Measurements from ENCODE around the gene TARBP1. TPM values are rescaled to one million over a fixed set of nuclear protein-coding genes. Genes with fewer than 3 reads are reported as not detected.
A peak's percentile ranks its signal among the peaks of the same experiment; 100 is the strongest.
"Not testable (repeated sequence)": the region's sequence is repeated elsewhere in the genome, so short reads cannot be mapped to it uniquely, and the experiment has no call there.

The TARBP1 gene
- total RNA-seq, 4 donors from 2014 or later: 24.9 to 48.9 (median 34.4) TPM

DNA sequence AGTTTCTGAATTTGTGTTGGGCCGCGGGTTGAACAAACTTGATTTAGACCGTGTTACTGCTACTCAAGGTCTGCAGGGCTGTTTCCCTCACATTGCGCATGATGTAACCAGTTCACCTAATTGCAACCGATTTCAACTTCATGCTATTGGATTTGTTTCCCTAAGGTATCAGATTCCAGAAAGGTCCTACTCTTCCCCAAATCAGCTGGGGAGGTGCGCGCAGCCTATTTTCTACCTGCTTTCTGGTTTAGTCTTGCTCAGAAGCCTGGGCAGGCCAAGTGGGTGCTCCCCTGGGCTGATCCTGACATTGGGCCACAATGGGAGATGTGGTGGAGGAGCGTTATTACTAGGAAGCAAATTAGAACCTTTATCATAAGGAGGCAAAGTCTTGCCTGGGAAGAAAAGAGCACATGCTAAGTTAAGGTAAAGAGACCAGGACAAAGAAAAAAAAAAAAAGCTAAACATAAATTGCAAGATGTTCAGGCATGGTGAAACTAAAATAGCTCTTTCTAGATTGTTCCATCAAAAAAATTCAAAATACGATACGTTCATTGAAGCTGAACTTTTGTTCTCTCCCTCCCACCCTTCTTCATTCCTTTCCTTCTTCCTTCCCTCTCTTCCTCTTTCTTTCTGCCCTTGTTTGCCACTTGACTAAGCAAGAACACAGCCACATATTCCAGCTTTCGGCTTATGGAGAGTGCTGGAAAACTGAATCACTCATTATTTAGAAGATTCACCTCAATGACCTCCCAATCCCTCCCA is 28.8 kb upstream of the TARBP1 start:
- no peaks in the 10 kb centered on the region for H3K36me3 ChIP-seq
- H3K27ac ChIP-seq: no peak overlapping the region
- H3K27me3 ChIP-seq: no peaks in the 10 kb centered on the region
- TF ChIP-seq, protein P1, sequence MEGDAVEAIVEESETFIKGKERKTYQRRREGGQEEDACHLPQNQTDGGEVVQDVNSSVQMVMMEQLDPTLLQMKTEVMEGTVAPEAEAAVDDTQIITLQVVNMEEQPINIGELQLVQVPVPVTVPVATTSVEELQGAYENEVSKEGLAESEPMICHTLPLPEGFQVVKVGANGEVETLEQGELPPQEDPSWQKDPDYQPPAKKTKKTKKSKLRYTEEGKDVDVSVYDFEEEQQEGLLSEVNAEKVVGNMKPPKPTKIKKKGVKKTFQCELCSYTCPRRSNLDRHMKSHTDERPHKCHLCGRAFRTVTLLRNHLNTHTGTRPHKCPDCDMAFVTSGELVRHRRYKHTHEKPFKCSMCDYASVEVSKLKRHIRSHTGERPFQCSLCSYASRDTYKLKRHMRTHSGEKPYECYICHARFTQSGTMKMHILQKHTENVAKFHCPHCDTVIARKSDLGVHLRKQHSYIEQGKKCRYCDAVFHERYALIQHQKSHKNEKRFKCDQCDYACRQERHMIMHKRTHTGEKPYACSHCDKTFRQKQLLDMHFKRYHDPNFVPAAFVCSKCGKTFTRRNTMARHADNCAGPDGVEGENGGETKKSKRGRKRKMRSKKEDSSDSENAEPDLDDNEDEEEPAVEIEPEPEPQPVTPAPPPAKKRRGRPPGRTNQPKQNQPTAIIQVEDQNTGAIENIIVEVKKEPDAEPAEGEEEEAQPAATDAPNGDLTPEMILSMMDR (IDR thresholded peaks at IDR 0.05): no peak
- TF ChIP-seq EP300 (IDR thresholded peaks at IDR 0.05) (no peak), POLR2A (IDR thresholded peaks at IDR 0.05) (no peak)
- DNase-seq (ENCODE audit: low spot score in 2 of 2): no peak
- H3K4me1 ChIP-seq: peaks cover 0 to 10% (median 0%) of the 10 kb centered on the region in 4 donors
- no peaks in the 10 kb centered on the region for H3K9me3 ChIP-seq
- WGBS, 2 donors: 85% methylated on average over 11 of the region's 11 CpGs
- H3K4me3 ChIP-seq: no peak overlapping the region

DNA sequence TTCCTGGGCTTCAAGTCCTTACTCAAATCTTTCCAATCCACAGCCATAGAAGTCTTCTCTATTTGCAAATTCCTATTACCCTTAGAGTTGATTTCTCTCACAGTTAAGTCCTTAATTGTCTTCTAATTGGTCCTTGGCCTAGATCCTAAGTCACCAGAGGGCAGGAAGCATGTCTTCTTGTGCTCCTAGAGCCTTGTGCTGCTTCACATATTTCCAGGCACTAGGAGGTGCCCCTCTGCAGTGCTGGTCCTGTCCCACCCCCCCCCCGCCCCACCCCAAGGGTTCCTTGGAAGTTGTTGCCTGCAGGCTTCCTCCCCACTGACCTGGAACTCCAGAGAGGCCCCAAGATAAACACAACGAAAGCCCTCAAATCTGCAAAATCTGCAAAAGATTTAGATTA is 28.1 kb upstream of the TARBP1 start:
- Histone ChIP-seq H3K27me3 (no peaks in the 10 kb centered on the region), H3K9me3 (no peaks in the 10 kb centered on the region), H3K4me1 (peaks cover 0 to 10% (median 0%) of the 10 kb centered on the region in 4 donors), H3K4me3 (no peak overlapping the region), H3K36me3 (no peaks in the 10 kb centered on the region), H3K27ac (no peak overlapping the region)
- no peak for TF ChIP-seq EP300 (IDR thresholded peaks at IDR 0.05)
- TF ChIP-seq, protein P1 (IDR thresholded peaks at IDR 0.05): no peak
- no peak for TF ChIP-seq POLR2A (IDR thresholded peaks at IDR 0.05)
- 78 to 90% methylated on average over 2 of the region's 2 CpGs for WGBS, 2 donors
- no peak for DNase-seq (ENCODE audit: low spot score in 2 of 2)

DNA sequence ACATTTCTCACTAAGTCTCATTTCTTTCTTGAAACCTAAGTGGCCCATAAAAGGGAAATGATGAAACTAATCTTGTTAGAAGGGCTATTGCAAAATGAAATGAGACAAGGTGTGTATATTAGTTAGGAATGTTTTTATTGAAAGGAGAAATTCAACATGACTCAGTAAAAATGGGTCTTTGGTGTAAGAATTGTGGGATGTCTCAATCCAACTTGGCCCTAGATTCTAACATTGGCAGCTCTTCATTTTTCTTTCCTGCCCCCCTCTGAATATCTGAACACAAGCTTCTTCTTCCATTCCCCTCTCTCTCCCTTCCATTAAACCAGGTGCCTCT is 26.8 kb upstream of the TARBP1 start:
- Histone ChIP-seq H3K27ac (peak overlapping the region in 1 of 4 donors; percentile 5), H3K36me3 (no peaks in the 10 kb centered on the region), H3K4me3 (no peak overlapping the region), H3K4me1 (peaks cover 0 to 13% (median 2%) of the 10 kb centered on the region in 4 donors), H3K9me3 (no peaks in the 10 kb centered on the region), H3K27me3 (no peaks in the 10 kb centered on the region)
- DNase-seq (ENCODE audit: low spot score in 2 of 2): no peak
- TF ChIP-seq POLR2A (IDR thresholded peaks at IDR 0.05) (no peak), EP300 (IDR thresholded peaks at IDR 0.05) (peak in 1 of 2 donors; percentile 28)
- TF ChIP-seq, protein P1 (IDR thresholded peaks at IDR 0.05): no peak

DNA sequence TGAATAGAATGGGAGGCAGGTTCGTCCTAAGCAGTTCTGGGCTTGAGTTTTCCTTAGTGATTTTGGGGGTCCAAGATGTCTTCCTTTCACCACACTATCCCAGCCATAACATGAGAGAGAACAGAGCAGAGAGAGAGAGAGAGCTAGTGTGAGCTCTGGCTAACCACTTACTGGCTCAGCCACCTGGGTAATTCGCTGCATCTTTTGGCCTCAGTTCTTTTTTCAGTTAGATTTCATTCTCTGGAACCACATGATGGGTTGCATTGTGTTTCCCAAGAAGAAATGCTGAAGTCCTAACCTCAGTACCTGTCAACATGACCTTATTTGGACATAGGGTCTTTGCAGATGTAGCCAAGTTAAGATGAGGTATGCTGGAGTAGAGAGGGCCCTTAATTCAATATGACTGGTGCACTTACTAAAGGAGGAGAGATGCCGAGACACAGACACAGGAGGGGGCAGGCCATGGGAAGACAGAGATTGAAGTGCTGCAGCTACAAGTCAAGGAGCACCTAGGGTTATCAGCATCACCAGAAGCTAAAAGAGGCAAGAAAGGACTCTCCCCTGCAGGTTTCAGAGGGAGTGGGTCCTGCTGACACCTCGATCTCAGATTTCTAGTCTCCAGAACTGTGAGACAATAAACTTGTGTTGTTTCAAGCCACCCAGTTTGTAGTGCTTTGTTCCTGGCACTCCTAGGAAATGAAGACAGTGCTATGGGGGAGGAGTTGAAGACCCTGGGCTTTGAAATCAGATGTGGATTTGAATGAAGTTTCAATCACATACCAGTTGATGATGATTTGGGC is 26.2 kb upstream of the TARBP1 start:
- Histone ChIP-seq H3K27ac (peak overlapping the region in 1 of 4 donors; percentile 5), H3K36me3 (no peaks in the 10 kb centered on the region), H3K27me3 (no peaks in the 10 kb centered on the region), H3K4me1 (peaks cover 0 to 19% (median 7%) of the 10 kb centered on the region in 4 donors), H3K4me3 (no peak overlapping the region), H3K9me3 (no peaks in the 10 kb centered on the region)
- no peak for DNase-seq (ENCODE audit: low spot score in 2 of 2)
- WGBS, 2 donors: 89 to 91% methylated on average over 4 of the region's 4 CpGs
- TF ChIP-seq, protein P1 (IDR thresholded peaks at IDR 0.05): no peak
- no peak for TF ChIP-seq EP300 (IDR thresholded peaks at IDR 0.05)
- no peak for TF ChIP-seq POLR2A (IDR thresholded peaks at IDR 0.05)

DNA sequence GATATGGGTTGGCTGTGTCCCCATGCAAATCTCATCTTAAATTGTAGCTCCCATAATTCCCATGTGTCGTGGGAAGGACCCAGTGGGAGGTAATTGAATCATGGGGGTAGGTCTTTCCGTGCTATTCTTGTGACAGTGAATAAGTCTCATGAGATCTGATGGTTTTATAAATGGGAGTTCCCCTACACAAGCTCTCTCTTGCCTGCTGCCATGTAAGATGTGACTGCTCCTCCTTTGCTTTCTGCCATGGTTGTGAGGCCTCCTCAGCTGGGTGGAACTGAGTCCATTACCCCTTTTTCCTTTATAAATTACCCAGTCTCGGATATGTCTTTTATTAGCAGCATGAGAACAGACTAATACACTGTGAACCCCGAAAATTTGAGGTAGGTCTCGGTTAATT is 25.3 kb upstream of the TARBP1 start:
- H3K27me3 ChIP-seq; H3K4me3 ChIP-seq; H3K9me3 ChIP-seq; H3K36me3 ChIP-seq; DNase-seq (ENCODE audit: low spot score in 2 of 2): not testable (repeated sequence)
- Histone ChIP-seq H3K27ac (peak overlapping the region in 1 of 4 donors; percentile 5), H3K4me1 (peaks cover 0 to 19% (median 14%) of the 10 kb centered on the region in 4 donors)
- WGBS, 2 donors: 77 to 83% methylated on average over 5 of the region's 5 CpGs

Measured in tibial nerve (tissue), 4 donors.